ENCODE data around the gene MAST2.

Gene MAST2

GRCh38 chr1:45894331-45894730 lies 90.9 kb downstream of the MAST2 start:
- no peak for DNase-seq
- Histone ChIP-seq H4K12ac (ENCODE audit: low read depth, low read length) (no peak overlapping the region), H3K4me1 (ENCODE audit: control insufficient read depth in 1 of 2, insufficient read depth in 2 of 2, low read length in 2 of 2) (peaks cover 3 to 6% of the 10 kb centered on the region in 2 experiments), H4K8ac (ENCODE audit: low read depth, low read length) (no peak overlapping the region), H3K4me3 (ENCODE audit: low read depth, low read length) (no peak overlapping the region), H3K27ac (ENCODE audit: low read depth, low read length) (no peak overlapping the region), H3K79me1 (ENCODE audit: low read length) (peaks cover 13% of the 10 kb centered on the region), H3K4me2 (ENCODE audit: low read length) (no peak overlapping the region), H2BK120ac (ENCODE audit: insufficient read depth, low read length, poor library complexity) (no peak overlapping the region), H3K14ac (ENCODE audit: low read length) (no peak overlapping the region), H3K9me3 (ENCODE audit: insufficient read depth, low read depth, low read length) (no peaks in the 10 kb centered on the region), H2AFZ (ENCODE audit: insufficient read depth, low read length, poor library complexity) (no peak overlapping the region), H3K18ac (ENCODE audit: low read length) (no peak overlapping the region), H3K23ac (ENCODE audit: low read length) (no peak overlapping the region), H2AK5ac (ENCODE audit: low read length) (no peak overlapping the region), H3K9ac (ENCODE audit: low read length) (no peak overlapping the region), H3K4ac (ENCODE audit: low read depth, low read length) (no peak overlapping the region), H3K36me3 (ENCODE audit: control insufficient read depth in 1 of 2, insufficient read depth in 2 of 2, low read length in 2 of 2) (peaks cover 0 to 2% of the 10 kb centered on the region in 2 experiments), H4K91ac (ENCODE audit: low read depth, low read length) (no peak overlapping the region), H2BK5ac (ENCODE audit: low read depth, low read length, poor library complexity) (no peak overlapping the region), H3K27me3 (ENCODE audit: insufficient read depth, low read length) (no peaks in the 10 kb centered on the region), H2BK12ac (ENCODE audit: low read length) (no peak overlapping the region), H3K79me2 (ENCODE audit: control insufficient read depth, insufficient read depth, low read length, poor library complexity) (peaks cover 2% of the 10 kb centered on the region)
- no CpG with 5 or more reads among the region's 4 CpGs for WGBS (ENCODE audit: extremely low coverage, insufficient coverage, insufficient read length)

GRCh38 chr1:45894921-45895320 lies 91.5 kb downstream of the MAST2 start:
- Histone ChIP-seq H4K8ac (ENCODE audit: low read depth, low read length) (no peak overlapping the region), H2AFZ (ENCODE audit: insufficient read depth, low read length, poor library complexity) (no peak overlapping the region), H2AK5ac (ENCODE audit: low read length) (no peak overlapping the region), H3K4me2 (ENCODE audit: low read length) (no peak overlapping the region), H2BK120ac (ENCODE audit: insufficient read depth, low read length, poor library complexity) (no peak overlapping the region), H4K12ac (ENCODE audit: low read depth, low read length) (no peak overlapping the region), H2BK5ac (ENCODE audit: low read depth, low read length, poor library complexity) (no peak overlapping the region), H3K27me3 (ENCODE audit: insufficient read depth, low read length) (no peaks in the 10 kb centered on the region), H4K91ac (ENCODE audit: low read depth, low read length) (no peak overlapping the region), H3K4me3 (ENCODE audit: low read depth, low read length) (no peak overlapping the region), H3K9ac (ENCODE audit: low read length) (no peak overlapping the region), H3K79me2 (ENCODE audit: control insufficient read depth, insufficient read depth, low read length, poor library complexity) (peaks cover 2% of the 10 kb centered on the region), H3K23ac (ENCODE audit: low read length) (no peak overlapping the region), H3K18ac (ENCODE audit: low read length) (no peak overlapping the region), H3K4ac (ENCODE audit: low read depth, low read length) (no peak overlapping the region), H3K79me1 (ENCODE audit: low read length) (peaks cover 13% of the 10 kb centered on the region), H3K4me1 (ENCODE audit: control insufficient read depth in 1 of 2, insufficient read depth in 2 of 2, low read length in 2 of 2) (peaks cover 3 to 6% of the 10 kb centered on the region in 2 experiments), H3K36me3 (ENCODE audit: control insufficient read depth in 1 of 2, insufficient read depth in 2 of 2, low read length in 2 of 2) (peaks cover 0 to 2% of the 10 kb centered on the region in 2 experiments), H3K27ac (ENCODE audit: low read depth, low read length) (no peak overlapping the region), H2BK12ac (ENCODE audit: low read length) (no peak overlapping the region), H3K14ac (ENCODE audit: low read length) (no peak overlapping the region), H3K9me3 (ENCODE audit: insufficient read depth, low read depth, low read length) (no peaks in the 10 kb centered on the region)
- no peak for DNase-seq

GRCh38 chr1:45895406-45895805 lies 92.0 kb downstream of the MAST2 start:
- Histone ChIP-seq H3K4me1 (ENCODE audit: control insufficient read depth in 1 of 2, insufficient read depth in 2 of 2, low read length in 2 of 2) (peaks cover 3 to 6% of the 10 kb centered on the region in 2 experiments), H3K4me2 (ENCODE audit: low read length) (no peak overlapping the region)
- no CpG with 5 or more reads among the region's 2 CpGs for WGBS (ENCODE audit: extremely low coverage, insufficient coverage, insufficient read length)

GRCh38 chr1:45906883-45907282 lies 103.5 kb downstream of the MAST2 start:
- Histone ChIP-seq H3K23ac (ENCODE audit: low read length) (no peak overlapping the region), H3K4me1 (ENCODE audit: control insufficient read depth in 1 of 2, insufficient read depth in 2 of 2, low read length in 2 of 2) (no peaks in the 10 kb centered on the region), H3K18ac (ENCODE audit: low read length) (no peak overlapping the region), H3K4ac (ENCODE audit: low read depth, low read length) (no peak overlapping the region), H3K79me2 (ENCODE audit: control insufficient read depth, insufficient read depth, low read length, poor library complexity) (peaks cover 1% of the 10 kb centered on the region), H4K12ac (ENCODE audit: low read depth, low read length) (no peak overlapping the region), H3K36me3 (ENCODE audit: control insufficient read depth in 1 of 2, insufficient read depth in 2 of 2, low read length in 2 of 2) (no peaks in the 10 kb centered on the region), H2BK120ac (ENCODE audit: insufficient read depth, low read length, poor library complexity) (no peak overlapping the region), H3K14ac (ENCODE audit: low read length) (no peak overlapping the region), H3K27me3 (ENCODE audit: insufficient read depth, low read length) (no peaks in the 10 kb centered on the region), H3K79me1 (ENCODE audit: low read length) (no peaks in the 10 kb centered on the region), H3K27ac (ENCODE audit: low read depth, low read length) (no peak overlapping the region), H3K4me3 (ENCODE audit: low read depth, low read length) (no peak overlapping the region), H3K4me2 (ENCODE audit: low read length) (no peak overlapping the region), H4K8ac (ENCODE audit: low read depth, low read length) (no peak overlapping the region), H4K91ac (ENCODE audit: low read depth, low read length) (no peak overlapping the region), H3K9ac (ENCODE audit: low read length) (no peak overlapping the region), H2AK5ac (ENCODE audit: low read length) (no peak overlapping the region), H2AFZ (ENCODE audit: insufficient read depth, low read length, poor library complexity) (no peak overlapping the region), H2BK5ac (ENCODE audit: low read depth, low read length, poor library complexity) (no peak overlapping the region), H2BK12ac (ENCODE audit: low read length) (no peak overlapping the region), H3K9me3 (ENCODE audit: insufficient read depth, low read depth, low read length) (peaks cover 1% of the 10 kb centered on the region)
- no peak for DNase-seq
- no CpG with 5 or more reads among the region's 2 CpGs for WGBS (ENCODE audit: extremely low coverage, insufficient coverage, insufficient read length)

More at GRCh38 chr1:45895406-45895805, 92.0 kb downstream of the MAST2 start:
- Histone ChIP-seq H3K9ac (ENCODE audit: low read length) (no peak overlapping the region), H4K91ac (ENCODE audit: low read depth, low read length) (no peak overlapping the region), H3K27ac (ENCODE audit: low read depth, low read length) (no peak overlapping the region), H3K79me2 (ENCODE audit: control insufficient read depth, insufficient read depth, low read length, poor library complexity) (peaks cover 2% of the 10 kb centered on the region), H2BK12ac (ENCODE audit: low read length) (no peak overlapping the region), H3K18ac (ENCODE audit: low read length) (no peak overlapping the region), H3K14ac (ENCODE audit: low read length) (no peak overlapping the region), H4K8ac (ENCODE audit: low read depth, low read length) (no peak overlapping the region), H3K23ac (ENCODE audit: low read length) (no peak overlapping the region), H2AFZ (ENCODE audit: insufficient read depth, low read length, poor library complexity) (no peak overlapping the region), H3K4ac (ENCODE audit: low read depth, low read length) (no peak overlapping the region), H3K36me3 (ENCODE audit: control insufficient read depth in 1 of 2, insufficient read depth in 2 of 2, low read length in 2 of 2) (peaks cover 0 to 2% of the 10 kb centered on the region in 2 experiments), H2AK5ac (ENCODE audit: low read length) (no peak overlapping the region), H2BK120ac (ENCODE audit: insufficient read depth, low read length, poor library complexity) (no peak overlapping the region), H4K12ac (ENCODE audit: low read depth, low read length) (no peak overlapping the region), H3K4me3 (ENCODE audit: low read depth, low read length) (no peak overlapping the region), H3K27me3 (ENCODE audit: insufficient read depth, low read length) (no peaks in the 10 kb centered on the region), H3K9me3 (ENCODE audit: insufficient read depth, low read depth, low read length) (no peaks in the 10 kb centered on the region), H3K79me1 (ENCODE audit: low read length) (peaks cover 11% of the 10 kb centered on the region), H2BK5ac (ENCODE audit: low read depth, low read length, poor library complexity) (no peak overlapping the region)
- no peak for DNase-seq
